ENCODE results near the gene RING1.

The RING1 gene

DNA sequence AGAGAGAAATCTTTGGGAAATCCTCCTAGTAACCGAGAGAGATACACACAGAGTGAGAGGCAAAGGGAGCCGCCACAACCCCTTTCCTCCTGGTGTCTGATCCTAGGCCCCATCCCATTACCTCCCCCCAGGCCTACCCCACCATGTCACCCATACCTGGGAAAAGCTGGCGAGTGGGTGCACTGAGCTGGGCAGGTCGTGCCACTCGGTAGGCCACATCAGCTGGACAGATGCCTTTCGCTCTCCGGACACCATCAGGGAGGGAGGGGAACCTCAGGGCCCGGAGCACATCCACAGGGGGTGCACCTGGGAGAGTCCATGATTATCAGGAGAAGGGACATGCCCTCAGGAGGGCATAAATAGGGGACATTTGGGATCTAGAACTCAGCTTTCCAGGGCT, 19.1 kb upstream of the RING1 start:
- TF ChIP-seq, protein P1, sequence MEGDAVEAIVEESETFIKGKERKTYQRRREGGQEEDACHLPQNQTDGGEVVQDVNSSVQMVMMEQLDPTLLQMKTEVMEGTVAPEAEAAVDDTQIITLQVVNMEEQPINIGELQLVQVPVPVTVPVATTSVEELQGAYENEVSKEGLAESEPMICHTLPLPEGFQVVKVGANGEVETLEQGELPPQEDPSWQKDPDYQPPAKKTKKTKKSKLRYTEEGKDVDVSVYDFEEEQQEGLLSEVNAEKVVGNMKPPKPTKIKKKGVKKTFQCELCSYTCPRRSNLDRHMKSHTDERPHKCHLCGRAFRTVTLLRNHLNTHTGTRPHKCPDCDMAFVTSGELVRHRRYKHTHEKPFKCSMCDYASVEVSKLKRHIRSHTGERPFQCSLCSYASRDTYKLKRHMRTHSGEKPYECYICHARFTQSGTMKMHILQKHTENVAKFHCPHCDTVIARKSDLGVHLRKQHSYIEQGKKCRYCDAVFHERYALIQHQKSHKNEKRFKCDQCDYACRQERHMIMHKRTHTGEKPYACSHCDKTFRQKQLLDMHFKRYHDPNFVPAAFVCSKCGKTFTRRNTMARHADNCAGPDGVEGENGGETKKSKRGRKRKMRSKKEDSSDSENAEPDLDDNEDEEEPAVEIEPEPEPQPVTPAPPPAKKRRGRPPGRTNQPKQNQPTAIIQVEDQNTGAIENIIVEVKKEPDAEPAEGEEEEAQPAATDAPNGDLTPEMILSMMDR (IDR thresholded peaks at IDR 0.05; ENCODE audit: insufficient read depth, low read depth, low read length, missing control alignments): no peak
- H3K4me3 ChIP-seq (ENCODE audit: low read depth, low read length): no peak overlapping the region
- no peak for DNase-seq (ENCODE audit: low read depth)

DNA sequence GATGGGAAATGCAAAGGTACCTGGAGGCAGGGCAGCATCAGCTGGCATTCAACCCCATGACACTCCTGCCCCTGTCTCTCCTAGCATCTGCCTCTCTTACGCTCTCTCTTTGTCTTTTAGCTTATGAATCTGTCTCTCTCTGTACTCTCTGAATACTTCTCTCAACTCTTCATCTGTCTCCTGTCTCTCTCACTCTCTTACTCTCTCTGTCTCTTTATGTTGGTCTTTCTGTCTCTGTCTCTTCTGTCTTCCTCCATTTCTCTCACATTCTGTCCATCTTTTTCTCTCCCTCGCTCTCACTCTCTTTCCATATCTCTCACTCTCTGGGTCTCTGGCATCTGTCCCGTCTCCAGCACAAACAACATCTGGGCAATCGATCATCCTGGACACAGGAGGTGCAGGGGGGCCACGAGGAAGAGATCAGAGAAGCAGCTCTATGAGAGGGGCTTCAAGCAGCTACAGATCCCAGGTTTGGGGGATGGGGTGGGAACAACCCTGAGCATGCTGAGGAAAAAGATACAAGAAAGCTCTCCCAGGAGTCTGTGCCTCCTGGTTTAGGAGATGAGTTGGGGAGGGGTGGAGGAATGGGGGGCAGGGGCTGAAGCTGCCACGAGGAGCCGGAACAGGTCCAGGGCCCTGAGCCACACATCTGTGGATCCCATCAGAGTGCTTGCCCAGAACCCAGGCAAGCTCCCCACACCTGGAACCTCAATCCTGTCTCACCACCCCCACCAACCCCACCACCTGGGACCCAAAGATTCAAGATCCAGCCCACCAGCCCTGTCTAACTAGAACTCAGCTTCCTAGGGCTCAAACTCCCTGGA, 18.5 kb upstream of the RING1 start:
- TF ChIP-seq, protein P1 (IDR thresholded peaks at IDR 0.05; ENCODE audit: insufficient read depth, low read depth, low read length, missing control alignments): no peak
- H3K4me3 ChIP-seq (ENCODE audit: low read depth, low read length): no peak overlapping the region
- DNase-seq (ENCODE audit: low read depth): no peak

DNA sequence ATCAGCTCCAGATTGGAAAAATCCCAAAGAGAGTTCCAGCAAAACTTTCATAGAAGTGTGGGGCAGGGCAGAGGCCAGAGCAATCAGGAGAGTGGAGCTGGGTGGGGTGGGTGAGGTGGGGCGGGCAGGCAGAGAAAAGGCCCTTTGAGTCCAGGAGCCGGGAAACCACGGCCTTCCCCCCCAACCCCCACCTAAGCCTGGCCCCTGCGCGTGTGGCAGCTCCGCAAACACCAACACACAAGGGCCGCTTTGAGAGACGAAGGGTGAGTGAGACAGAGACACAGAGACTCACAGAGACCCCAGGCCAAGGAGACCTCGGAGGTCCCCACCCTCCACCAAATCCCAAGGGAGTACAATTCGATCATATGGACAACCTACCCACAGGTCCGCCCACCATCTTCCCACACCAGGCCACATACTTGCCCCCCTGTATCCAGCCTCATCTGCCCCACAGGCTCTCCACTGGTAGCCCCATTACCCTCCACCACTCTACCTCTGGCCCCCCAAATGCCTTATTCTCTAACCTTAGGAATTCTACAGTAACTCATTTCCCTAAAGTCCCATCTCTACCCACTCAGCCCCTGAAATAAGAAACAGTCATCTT, 17.7 kb upstream of the RING1 start:
- TF ChIP-seq, protein P1 (IDR thresholded peaks at IDR 0.05; ENCODE audit: insufficient read depth, low read depth, low read length, missing control alignments): no peak
- DNase-seq (ENCODE audit: low read depth): no peak
- no peak overlapping the region for H3K4me3 ChIP-seq (ENCODE audit: low read depth, low read length)

DNA sequence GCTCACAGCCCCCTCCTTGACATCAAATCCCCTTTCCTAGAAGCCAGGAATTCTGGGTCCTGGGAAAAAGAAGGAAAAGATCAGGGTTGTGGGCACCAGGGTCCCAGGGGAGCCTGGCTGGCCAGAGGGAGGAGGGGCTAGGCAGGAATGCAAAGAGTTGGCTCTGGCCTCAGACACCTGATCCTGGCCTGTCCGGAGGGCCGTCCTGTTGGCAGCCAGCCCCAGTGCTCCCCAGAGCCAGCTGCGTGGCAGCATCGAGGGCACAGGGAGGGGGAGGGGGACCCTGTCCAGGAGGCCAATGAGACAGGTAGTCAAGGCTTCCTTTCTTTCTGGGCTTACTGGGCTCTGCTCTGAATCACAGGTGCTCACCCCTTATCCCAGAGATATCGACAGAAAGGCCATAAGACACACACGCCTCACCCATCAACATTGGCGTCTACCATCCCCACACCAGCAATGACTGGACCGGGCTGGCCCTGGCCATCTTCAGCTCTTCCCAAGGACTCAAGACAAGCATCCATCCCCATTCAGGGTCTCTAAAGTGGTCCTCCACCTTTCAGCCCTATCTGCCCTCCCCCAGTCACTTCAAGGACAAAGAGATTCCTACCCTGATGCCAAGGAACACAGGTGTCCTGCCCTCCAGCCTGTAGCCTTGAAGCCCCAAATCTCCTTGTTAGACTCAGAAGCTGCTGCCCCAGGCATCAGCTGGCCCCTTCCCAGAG, 16.8 kb upstream of the RING1 start:
- no peak overlapping the region for H3K4me3 ChIP-seq (ENCODE audit: low read depth, low read length)
- no peak for DNase-seq (ENCODE audit: low read depth)
- TF ChIP-seq, protein P1 (IDR thresholded peaks at IDR 0.05; ENCODE audit: insufficient read depth, low read depth, low read length, missing control alignments): no peak

DNA sequence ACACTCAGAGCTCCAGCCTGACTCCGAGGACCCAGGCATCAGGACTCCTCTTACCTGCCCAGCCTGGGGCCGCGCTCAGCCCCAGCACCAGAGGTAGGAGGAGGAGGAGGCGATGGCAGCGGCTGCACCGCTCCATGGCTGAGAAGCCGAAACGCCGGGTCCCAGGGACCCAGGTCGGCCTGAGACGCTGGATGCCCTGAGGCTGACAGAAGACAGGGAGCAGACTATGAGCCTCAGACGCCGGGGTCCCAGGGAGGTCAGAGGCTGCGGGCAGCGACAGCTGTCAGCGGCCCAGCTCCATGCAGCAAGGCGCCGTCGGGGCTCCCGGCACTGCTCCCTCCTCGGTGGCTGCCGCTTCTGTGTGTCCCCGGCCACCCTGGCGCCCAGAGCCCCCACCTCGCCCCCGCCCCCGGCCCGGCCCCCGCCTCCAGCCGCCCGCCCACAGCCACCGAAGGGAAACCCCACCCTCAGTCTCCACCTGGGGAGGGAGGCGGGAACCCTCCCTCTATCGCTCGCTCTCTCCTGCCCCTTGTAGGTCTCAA, 16.1 kb upstream of the RING1 start, which contains the start of gene COL11A2:
Gene COL11A2, minus strand, starts transcription at position 363 of the 542 bp plus-strand sequence. Its CDS starts 227 bp downstream, at position 136.
- TF ChIP-seq, protein P1 (IDR thresholded peaks at IDR 0.05; ENCODE audit: insufficient read depth, low read depth, low read length, missing control alignments): no peak
- no peak within 1 kb of the TSS for H3K4me3 ChIP-seq (ENCODE audit: low read depth, low read length)
- DNase-seq (ENCODE audit: low read depth): no peak

DNA sequence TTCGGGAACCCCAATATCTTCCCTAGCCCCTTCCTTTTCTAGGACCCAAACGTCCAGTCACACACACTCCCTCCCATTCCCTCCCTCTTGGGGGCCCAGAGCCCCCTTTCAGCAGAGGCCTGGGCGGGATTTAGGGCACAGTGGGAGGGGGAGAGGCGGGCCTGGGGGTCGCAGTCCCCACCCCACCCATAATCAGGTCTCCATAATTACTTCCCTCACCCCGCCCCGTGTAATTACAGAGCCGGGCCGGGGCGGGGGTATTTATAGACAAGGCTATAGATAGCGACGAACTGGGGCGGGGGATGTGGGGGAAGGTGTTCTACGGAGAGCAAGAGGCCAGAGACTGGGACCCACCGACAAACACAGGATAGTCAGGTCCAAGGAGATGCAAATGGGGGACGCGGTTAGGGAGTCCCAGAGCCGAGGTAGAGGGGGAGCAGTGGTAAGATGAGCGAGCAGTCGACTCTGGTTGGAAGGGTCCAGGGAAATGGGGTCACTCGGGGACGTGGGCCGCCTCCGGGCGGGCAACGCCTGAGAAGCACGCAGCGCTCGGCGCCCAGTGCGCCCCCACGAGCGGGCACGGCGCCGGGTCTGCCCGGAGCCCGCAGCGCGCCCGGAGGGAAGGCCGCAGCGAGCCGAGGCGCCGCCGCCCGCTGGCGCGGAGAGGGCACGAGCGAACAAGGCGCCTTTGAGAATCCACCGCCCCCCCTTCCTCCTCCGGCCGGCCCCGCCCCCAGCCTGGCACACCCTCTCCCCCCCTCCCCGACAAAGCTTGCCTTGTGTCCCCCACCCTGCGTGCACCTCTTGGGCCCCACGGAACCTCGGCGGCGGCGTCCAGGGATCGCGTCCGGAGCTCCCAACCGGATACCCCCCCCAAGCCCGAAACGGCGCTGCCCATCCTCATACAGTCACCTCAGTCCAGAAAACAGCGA, 15.4 kb upstream of the RING1 start:
- H3K4me3 ChIP-seq (ENCODE audit: low read depth, low read length): no peak overlapping the region
- no peak for DNase-seq (ENCODE audit: low read depth)
- TF ChIP-seq, protein P1 (IDR thresholded peaks at IDR 0.05; ENCODE audit: insufficient read depth, low read depth, low read length, missing control alignments): no peak
